Endometrial microvascular endothelial cells (primary cell): ENCODE results near the gene KCTD2. TPM values are rescaled to one million over a fixed set of nuclear protein-coding genes. Genes with fewer than 3 reads are reported as not detected.

Source experiments
- in situ Hi-C: cut with HindIII; loops from 2 replicates; pipeline ENCODE4 v1.10.0; 2017; ENCODE audit warnings: low sequenced_read_pairs, low pct_unique_long_range_greater_than_20kb; ENCODE audit errors: inconsistent ontology term
- total RNA-seq: library from RNA; depleted of rRNA; stranded (reverse); fragments of >200 nt; gene quantifications from one replicate; pipeline ENCODE4 v1.2.3, GENCODE V29; 2015; ENCODE audit errors: inconsistent ontology term

The KCTD2 gene
- total RNA-seq, 1 donor from 2014 or later: 21.4 TPM

DNA sequence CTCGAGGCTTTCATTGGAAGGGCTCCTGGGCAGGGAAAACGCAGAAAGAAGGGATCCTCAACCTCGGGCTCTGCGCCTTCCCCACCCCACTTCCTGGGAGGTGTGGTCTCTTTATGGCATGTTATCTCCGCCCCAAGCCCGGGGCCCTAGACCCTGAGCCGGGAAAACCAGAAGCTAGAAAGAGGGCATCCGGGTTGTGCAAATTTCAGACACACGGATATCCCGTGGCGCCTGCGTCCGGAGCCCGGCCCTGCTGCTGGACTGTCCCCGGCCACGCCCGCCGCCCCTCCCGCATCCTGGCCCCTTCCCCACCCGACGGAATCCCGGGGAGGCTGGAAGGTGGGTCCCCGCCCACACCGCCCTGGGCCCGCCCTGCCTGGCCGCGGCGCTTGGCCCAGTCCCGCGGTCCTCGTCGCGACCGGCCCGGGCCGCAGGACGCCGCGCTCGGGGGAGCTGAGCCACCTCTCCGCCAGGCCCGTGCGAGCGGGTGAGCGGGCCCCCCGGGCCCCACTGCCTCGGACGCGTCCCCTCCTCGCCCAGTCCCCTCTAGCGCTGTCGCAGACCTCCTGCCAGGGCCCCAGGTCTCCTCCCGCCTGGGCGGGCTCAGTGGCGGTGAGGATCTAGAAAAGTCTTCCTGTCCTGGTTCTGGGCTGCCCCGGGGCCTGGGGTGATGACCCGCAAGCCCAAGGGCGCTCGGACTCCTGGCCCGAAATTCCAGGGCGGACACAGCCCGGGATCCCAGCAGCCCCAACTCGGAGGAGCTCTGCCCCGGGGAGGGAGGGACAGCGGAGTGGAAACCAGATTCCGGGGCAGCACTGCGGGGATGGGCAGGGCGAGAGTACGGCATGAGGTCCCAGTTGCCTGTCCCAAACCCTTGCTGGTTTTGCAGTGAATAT lies 40.8 kb downstream of the KCTD2 start, which contains the start of gene SLC16A5:
Gene SLC16A5 (plus strand): TSS at position 397 of the 896 bp plus-strand sequence. CDS start 5,683 bp downstream, outside the sequence.
- in situ Hi-C loops: no loop called here

DNA sequence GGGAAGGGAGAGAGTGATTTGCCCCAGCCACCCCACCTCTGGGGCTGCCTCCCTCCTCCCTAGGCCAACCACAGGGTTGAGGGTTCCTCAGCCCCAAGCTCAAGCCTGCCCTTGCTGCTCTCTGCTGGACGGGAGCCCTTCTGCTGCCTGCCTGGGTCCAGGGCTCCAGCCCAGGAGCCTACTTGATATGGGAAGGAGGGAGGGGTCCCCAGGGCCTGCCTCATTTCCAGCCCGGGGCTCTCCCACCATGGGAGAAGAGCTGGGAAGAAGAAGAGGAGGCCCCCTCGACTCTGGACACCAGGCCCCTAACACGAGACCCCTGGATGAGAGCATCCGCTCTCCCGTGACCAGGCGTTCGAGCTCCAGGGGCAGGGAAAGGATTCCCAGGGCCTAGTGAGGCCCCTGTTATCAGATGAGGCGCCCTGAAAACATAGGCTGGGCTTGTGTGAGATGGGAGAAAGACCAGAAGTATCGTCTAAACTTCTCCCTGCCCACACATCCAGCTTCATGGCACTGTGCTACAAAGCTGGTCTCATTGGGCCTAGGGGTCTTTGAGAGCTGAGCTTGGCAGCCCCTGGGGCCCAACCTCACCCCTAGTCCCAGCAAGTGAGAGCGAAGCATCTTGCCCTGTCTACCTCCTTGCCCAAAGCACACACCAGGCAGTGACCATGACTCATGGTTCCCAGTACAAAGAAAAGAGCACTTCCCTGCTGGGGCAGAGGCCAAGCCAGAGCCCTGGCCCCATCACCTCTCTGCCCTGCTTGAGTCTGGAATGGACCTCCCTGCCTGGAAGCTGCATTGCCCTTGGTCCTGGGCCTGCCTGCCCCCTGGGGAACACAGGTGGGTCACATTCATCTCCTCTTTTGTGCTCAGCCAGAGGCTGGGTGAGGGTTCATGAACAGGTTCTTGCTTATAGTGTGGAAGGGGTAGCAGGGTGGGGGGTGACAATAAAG lies 41.7 kb downstream of the KCTD2 start:
- in situ Hi-C loops: no loop called here

DNA sequence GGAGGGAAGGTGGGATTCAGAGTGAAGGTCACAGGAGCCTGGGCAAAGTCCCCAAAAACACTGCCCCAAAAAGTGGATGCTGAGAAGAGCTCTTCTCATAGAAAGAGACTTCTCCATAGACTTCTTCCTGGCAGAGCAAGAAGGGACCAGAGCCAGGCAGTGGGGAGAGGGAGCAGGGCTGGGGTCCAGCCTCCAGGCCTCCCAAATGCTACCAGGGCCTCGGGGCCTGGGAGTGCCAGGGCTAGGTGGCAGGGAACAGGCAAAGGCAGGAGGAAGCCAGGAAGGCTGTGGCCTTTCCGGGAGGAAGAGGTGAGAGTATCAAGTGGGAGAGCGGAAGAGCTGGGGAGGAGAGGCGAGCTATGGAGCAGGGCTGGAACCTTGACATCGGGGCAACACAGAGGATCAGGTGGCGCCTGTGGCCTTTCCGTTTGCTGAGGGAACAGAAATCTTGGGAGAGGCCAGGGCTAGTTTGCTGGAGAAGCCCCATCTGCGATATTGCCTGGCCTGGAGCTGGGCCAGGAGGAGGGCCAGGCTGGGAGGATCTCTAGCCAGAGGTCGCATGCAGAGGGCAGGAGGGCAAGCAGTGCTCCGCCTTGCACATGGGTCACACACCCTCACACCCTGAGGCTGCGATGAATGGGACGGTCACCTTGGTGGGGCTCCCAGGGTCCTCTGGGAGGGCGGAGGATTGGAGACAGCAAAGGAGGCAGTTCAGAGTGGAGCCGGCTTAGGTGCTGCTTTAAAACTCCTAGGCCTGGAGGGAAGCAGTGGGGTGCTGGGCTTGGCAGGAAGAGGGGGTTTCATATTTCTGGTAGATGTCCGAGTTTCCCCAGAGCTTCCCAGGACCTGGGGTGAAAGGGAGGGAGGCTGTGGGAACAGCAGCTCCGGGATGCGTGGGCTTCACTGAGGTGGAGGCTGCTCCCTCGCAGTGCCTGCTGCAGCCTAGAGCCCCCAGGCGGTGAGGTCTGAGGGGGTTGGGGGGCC lies 44.1 kb downstream of the KCTD2 start:
- in situ Hi-C loops: no loop called here

DNA sequence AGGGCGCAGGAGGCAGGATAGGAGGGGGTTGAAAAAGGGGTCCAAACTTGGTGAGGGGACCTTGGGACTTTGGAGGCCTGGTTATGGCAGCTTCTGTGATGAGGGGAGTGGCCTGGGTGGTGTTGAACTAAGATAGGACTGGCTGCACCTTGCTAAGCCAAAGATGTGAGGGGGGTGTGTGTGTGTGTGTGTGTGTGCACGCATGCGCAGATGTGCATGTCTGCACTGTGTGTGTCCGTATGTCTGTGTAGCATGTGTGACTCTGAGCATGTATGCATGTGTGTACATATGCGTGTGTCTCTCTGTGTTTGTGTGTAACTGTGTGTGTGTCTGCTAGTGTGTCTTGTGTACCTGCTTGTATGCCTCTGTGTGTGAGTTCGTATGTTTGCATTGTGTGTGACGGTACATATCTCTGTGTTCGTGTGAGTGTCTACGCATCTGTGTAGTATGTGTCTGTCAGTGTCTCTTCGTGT lies 44.9 kb downstream of the KCTD2 start:
- in situ Hi-C loops: no loop called here

DNA sequence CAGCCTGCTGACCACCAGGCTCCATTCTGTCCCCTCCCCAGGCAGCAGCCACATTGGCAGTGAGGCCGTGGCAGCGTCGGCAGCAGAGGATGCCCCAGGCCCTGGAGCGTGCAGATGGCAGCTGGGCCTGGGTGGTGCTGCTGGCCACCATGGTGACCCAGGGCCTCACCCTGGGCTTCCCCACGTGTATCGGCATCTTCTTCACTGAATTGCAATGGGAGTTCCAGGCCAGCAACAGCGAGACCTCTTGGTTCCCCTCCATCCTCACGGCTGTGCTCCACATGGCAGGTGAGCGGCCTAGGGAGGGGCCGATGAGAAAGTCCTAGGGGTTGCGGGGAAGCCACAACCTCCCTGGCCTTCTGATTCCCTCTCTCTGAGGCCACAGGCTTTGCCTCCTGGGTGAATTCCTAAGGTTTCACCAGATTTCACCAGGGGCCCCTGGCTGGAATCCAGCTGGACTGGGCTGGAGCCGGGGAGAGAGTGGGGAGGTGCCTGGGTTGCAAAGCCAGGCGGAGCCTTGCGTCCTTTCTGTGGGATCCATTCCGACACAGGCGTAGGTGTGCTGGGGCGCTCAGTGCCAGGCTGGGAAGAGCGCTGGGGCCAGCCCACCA lies 46.6 kb downstream of the KCTD2 start:
- in situ Hi-C loops: no loop called here

DNA sequence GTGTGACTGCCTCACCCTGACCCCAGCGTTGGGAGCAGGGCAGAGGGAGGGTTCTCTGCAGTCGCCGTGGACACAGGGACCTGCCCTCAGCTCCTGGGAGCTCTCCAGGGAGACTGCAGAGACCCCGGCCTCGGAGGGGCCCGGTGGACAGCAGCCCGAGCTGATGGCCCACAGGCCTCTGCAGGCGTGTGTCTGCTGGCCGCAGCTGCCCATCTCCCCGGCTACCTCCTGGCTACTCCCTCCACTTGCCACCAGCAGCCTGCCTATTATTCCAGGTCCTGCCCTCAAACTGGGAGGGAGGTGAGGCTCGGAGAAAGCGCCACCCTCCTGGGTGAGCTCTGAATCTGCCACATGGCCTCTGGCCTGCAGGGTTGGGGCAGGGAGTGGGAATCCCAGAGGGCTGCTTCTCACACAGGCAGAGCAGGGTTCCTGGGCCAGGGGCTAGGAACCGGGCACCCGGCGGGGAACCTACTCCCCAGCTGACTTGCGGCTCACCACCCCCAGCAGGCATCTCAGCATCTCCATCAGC lies 47.9 kb downstream of the KCTD2 start:
- in situ Hi-C loops: no loop called here

DNA sequence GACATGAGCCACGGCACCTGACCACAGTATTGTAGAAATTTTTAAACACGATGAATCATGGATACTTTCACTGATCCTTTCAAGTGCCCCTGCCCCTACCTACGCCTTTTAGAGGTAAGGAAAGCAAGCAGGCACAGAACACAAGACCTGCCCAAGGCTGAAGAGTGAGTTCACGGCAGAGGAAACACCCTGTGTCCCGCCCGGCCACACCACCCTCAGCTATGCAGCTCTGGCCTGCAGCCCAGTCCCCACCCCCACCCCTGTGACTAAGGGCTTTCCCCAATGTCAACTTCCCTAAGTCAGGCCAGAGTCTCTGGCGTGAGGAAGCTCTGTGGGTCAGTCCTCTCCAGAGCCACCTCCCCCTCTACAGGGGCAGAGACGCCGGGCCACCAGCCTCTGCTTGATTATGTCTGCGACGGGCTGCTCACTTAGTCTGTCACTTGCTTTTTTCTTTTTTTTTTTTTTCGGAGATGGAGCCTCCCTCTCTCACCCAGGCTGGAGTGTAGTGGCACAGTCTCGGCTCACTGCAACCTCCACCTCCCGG lies 49.1 kb downstream of the KCTD2 start:
- in situ Hi-C loops: no loop called here

DNA sequence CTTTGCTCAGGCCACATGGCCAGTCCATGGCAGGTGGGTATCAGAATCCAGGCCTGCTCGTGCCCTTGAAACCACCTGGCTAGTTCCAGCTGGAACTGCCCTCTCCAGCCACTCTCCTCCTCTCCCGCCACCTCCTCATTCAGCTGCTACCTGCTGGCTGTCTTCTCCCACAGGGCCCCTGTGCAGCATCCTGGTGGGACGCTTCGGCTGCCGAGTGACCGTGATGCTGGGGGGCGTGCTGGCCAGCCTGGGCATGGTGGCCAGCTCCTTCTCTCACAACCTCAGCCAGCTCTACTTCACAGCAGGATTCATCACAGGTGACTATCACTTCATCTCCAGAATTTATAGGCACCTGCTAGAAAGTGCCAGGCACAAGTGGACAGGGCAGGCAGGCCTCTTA lies 50.8 kb downstream of the KCTD2 start:
- in situ Hi-C loops: no loop called here

DNA sequence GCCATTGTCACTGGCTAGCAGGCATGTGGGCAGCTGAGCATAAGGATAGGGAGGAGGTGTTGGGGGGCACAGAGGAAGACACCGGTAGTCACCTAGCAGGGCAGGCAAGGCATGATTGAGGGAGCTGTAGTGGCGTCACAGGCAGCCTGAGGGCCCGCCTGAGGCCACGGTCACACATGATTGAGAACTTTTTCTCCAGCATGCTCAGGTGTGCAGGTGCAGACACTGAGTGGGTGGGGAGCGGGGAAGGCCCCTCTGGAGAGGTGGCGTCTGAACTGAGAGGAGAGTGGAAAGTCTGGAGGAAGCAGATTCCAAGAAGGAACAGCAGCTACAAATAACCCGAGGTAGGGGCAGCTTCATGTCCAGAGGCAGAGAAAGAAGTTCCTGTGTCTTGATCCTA lies 51.8 kb downstream of the KCTD2 start:
- in situ Hi-C loops: no loop called here

DNA sequence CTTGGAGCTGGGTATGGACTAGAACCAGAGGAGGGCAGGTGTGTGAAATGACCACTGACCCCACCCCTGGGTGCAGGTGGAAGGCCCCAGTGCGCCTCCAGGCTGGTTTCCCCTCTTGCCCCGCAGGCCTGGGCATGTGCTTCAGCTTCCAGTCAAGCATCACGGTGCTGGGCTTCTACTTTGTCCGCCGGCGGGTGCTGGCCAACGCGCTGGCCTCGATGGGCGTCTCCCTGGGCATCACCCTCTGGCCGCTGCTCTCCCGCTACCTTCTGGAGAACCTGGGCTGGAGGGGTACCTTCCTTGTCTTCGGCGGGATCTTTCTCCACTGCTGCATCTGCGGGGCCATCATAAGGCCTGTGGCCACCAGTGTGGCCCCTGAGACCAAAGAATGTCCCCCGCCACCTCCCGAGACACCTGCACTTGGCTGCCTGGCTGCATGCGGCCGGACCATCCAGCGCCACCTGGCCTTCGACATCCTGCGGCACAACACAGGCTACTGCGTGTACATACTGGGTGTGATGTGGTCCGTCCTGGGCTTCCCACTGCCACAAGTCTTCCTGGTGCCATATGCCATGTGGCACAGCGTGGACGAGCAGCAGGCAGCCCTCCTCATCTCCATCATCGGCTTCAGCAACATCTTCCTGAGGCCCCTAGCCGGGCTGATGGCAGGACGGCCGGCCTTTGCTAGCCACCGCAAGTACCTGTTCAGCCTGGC lies 53.0 kb downstream of the KCTD2 start:
- in situ Hi-C loops: no loop called here

DNA sequence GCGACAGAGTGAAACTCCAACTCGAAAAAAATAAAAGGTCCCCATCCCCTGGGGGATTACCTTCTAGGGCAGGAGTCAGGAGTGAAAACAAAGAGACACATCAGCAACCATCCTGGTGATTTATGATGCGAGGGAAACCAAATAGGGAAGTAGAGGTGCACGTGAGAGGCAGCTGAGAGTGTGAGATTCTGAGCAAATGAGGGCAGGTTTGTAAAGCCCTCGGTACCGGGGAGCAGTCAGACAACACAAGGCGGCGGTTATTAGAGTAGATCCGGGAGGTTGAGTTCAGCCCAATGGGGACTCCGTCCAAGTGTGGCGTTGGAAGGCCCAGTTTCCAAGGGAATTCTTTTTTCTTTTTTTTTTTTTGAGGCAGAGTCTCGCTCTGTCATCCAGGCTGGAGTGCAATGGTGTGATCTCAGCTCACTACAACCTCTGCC lies 55.4 kb downstream of the KCTD2 start:
- in situ Hi-C loops: no loop called here

DNA sequence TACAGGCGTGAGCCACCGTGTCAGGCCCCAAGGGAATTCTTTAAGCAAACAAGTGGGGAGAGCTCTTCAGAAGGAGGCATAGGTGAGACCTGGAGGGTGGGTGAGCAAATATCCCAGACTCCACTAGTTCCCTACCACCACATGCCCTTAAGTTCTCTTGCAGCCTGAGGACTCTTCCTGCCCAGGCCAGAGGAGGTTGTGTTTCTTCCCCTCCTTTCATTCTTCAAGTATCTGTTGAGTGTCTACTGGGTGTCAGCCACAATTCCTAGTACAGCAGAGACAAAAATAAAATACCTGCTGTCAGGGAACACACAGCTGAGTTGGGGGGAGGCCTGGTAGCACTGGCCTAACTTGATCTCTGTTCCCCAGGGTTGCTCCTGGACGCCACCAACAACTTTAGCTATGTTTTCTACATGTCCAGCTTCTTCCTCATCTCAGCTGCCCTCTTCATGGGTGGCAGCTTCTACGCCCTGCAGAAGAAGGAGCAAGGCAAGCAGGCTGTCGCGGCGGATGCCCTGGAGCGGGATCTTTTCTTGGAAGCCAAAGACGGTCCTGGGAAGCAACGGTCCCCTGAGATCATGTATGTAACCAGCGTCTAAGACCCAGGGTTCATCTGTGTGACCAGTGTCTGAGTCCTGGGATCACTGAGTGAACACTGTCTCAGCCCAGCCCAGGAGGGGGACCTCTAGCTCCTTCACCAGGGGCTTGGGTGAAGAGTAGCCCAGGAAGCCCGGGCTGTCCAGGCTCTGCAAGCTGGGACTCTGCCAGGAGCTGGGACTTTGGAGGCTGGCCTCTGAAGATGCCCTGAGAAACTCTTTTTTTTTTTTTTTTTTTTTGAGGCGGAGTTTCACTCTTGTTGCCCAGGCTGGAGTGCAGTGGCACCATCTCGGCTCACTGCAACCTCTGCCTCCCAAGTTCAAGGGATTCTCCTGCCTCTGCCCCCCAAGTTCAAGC lies 56.9 kb downstream of the KCTD2 start:
- in situ Hi-C loops: no loop called here

DNA sequence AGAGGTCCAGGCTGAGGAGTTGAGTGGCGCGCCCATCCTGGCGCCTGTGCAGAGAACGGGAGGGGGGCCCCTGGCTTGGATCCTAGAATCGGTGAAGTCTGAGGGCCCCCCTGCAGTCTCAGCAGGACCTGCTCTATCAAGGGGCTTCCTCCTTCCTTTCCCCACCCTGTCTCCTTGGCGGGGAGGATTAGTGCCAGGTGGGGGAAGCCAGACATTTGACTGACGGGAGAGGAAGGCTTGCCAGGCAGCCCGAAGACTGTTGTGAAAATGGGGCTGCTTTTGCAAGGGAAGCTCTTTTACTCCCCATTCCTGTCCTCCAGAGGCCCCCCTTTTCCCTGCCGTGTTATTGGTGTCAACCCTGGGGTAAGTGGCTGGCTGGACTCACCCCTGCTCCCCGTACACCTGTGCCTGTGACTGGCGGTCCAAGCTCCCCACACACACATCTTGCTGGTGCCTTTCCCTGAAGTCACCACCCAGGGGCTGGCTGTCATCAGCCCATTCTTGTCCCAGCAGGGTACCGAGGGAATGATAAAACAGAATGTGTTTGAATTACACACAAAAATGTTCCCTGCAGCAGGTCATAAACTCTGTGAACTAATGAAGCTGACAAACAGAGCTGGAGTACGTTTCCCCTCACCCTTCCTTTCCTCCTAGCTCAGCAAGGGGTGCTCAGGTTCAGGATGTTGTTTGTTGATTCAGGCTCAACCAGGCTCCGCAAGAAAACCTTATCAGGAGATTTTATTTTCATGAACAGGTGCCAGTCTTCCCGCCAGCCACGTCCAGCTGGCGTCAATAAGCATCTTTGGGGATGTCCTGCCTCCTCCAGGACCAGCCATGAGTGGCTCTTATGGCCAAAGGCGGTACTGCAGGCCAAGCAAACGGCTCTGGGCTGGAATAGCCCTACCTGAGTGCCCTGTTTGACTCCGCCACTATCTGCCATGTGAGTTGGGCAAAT lies 58.4 kb downstream of the KCTD2 start:
- in situ Hi-C loops: no loop called here

DNA sequence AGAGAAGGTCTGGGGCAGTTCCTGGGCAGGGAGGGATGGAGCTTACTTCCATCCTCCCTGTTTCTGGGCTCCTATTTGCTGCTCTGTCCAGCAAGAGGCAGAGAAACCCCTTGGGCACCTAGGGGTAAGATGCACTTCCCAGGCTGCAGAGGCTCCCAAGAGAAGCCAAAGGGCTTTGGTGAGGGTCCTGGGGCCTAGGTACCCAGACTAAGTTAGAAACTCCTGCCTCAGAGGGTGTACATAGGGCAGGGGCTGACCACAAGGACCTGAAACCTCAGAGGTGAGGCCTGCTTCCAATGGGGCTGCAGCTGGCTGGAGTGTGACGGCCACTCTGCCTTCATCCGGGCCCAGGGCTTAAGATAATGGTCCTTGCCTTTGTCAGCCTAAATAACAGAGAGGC lies 61.2 kb downstream of the KCTD2 start:
- in situ Hi-C loops: no loop called here

DNA sequence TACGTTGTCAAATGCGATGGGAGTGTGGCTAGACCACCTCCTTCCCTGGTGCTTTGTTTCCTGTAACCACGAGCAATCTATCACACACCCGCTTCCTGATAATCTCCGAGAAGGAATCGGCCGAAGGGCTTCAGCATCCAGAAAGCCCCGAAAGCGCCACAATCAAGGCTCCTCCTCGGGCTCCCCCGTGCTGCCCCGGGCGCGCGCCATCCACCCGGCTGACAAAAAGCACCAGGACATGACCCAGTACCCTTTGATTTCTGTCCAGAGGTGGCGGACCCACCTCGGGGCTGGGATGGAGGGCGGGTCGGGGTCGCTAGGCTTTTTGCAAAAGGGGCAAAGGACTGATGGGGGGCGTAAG lies 62.0 kb downstream of the KCTD2 start:
- in situ Hi-C loops: no loop called here
